NCI-H2171 treated with DMSO at 0.1 percent for 48 hours (cell line): ENCODE results near the gene ABCB10.

ENCODE experiments used
- DNase-seq: peaks from one replicate; lab custom pipeline; 2025; lab: John Stamatoyannopoulos, UW

The ABCB10 gene

GRCh38 chr1:229474509-229474908 lies 84.0 kb downstream of the ABCB10 start:
- no peak for DNase-seq

GRCh38 chr1:229471175-229471574 lies 87.3 kb downstream of the ABCB10 start:
- DNase-seq, result no peak

DNA sequence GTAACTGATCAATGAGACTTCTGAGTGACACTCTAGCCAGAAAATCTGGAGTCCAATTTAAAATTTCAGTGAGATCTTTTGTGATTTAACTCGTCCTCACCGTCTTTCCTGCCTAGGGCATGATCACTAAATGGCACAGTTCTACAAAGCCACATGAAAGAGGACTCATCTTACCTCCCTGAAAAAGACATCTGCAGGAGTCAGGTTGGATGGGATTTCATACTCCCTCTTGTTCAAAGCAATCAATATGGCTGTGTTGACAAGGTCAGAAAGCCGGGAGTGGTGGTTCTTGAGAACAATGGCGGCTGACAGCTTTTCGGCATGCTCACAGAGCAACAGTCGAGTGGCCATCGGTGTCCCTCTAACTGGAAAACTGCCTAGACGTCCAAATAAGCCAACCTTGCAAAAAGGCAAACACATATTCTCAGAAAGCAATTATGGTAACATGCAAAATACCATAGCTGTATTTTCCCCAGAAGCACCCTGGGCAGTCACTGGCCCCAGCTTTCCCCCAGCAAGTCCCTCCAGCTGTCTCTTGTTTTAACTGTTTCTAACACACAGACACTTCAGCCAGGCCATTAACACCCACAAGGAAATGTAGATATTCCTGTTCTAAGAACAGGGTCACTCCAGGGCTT lies 88.0 kb downstream of the ABCB10 start:
- no peak for DNase-seq

DNA sequence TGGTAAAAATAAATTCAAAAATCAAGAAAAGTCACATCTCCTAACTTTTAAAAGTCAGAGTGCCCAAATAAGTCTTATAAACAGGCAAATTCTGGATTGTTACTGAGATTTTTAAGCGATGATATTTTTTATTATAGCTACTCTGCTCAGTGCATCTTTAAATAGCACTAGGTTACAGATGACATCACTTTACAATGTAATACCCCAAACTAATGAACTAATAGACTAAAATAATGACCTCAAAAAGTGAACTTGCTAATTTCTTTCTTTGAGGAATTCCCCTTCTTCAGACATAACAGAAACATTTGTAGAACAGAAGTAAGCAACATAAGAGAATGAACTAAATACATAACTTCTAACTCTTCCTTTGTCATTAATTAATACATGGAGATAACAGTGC lies 91.6 kb downstream of the ABCB10 start:
- no peak for DNase-seq
